ENCODE results near the gene CES1. TPM values are rescaled to one million over a fixed set of nuclear protein-coding genes. Genes with fewer than 3 reads are reported as not detected.
"Not testable (repeated sequence)": the region's sequence is repeated elsewhere in the genome, so short reads cannot be mapped to it uniquely, and the experiment has no call there.

The CES1 gene
- total RNA-seq: not detected in 2 replicates

- Mint-ChIP-seq H3K4me1 (ENCODE audit: low read depth) (no peaks in the 10 kb centered on the region), H3K9me3 (no peaks in the 10 kb centered on the region), H3K4me3 (ENCODE audit: low read depth) (no peak within 1 kb of the TSS), H3K27me3 (ENCODE audit: low read depth) (no peaks in the 10 kb centered on the region), H3K27ac (no peak within 1 kb of the TSS), H3K36me3 (ENCODE audit: low read depth) (no peaks in the 10 kb centered on the region)
- no peak for DNase-seq (ENCODE audit: low spot score)
- intact Hi-C loops (cut with micrococcal nuclease): no loop called here
These were observed at the start of gene CES1 for GRCh38 chr16:55832773-55833691. TSS of gene CES1 (minus strand) at chr16:55833096. CDS start at chr16:55833055, 41 bp downstream.

- Mint-ChIP-seq H3K36me3 (ENCODE audit: low read depth) (no peaks in the 10 kb centered on the region), H3K9me3 (no peaks in the 10 kb centered on the region), H3K4me1 (ENCODE audit: low read depth) (no peaks in the 10 kb centered on the region), H3K27ac (no peak overlapping the region), H3K27me3 (ENCODE audit: low read depth) (no peaks in the 10 kb centered on the region), H3K4me3 (ENCODE audit: low read depth) (no peak overlapping the region)
- intact Hi-C loops (cut with micrococcal nuclease): no loop called here
- no peak for DNase-seq (ENCODE audit: low spot score)
These were observed 44.0 kb upstream of the CES1 start for GRCh38 chr16:55876854-55877253.

- intact Hi-C loops (cut with micrococcal nuclease): no loop called here
- H3K4me3 Mint-ChIP-seq (ENCODE audit: low read depth): no peak within 1 kb of the TSS
- H3K4me1 Mint-ChIP-seq (ENCODE audit: low read depth): no peaks in the 10 kb centered on the region
- no peaks in the 10 kb centered on the region for H3K9me3 Mint-ChIP-seq
- DNase-seq (ENCODE audit: low spot score): no peak
- no peak within 1 kb of the TSS for H3K27ac Mint-ChIP-seq
- no peaks in the 10 kb centered on the region for H3K36me3 Mint-ChIP-seq (ENCODE audit: low read depth)
- H3K27me3 Mint-ChIP-seq (ENCODE audit: low read depth): no peaks in the 10 kb centered on the region
These were observed 42.4 kb upstream of the CES1 start, which contains the start of gene CES5A for GRCh38 chr16:55875273-55875672. TSS of gene CES5A (minus strand) at chr16:55875373. CDS start at chr16:55875221, 152 bp downstream.

GRCh38 chr16:55873122-55873521 is 40.2 kb upstream of the CES1 start:
- Mint-ChIP-seq H3K27ac (no peak overlapping the region), H3K9me3 (no peaks in the 10 kb centered on the region), H3K36me3 (ENCODE audit: low read depth) (no peaks in the 10 kb centered on the region), H3K4me3 (ENCODE audit: low read depth) (no peak overlapping the region), H3K4me1 (ENCODE audit: low read depth) (no peaks in the 10 kb centered on the region), H3K27me3 (ENCODE audit: low read depth) (no peaks in the 10 kb centered on the region)
- DNase-seq (ENCODE audit: low spot score): no peak
- intact Hi-C loops (cut with micrococcal nuclease): no loop called here

- H3K9me3 Mint-ChIP-seq: no peaks in the 10 kb centered on the region
- no peak for DNase-seq (ENCODE audit: low spot score)
- H3K27me3 Mint-ChIP-seq (ENCODE audit: low read depth): no peaks in the 10 kb centered on the region
- intact Hi-C loops (cut with micrococcal nuclease): no loop called here
- no peaks in the 10 kb centered on the region for H3K36me3 Mint-ChIP-seq (ENCODE audit: low read depth)
- H3K4me1 Mint-ChIP-seq (ENCODE audit: low read depth): no peaks in the 10 kb centered on the region
- H3K27ac Mint-ChIP-seq: no peak overlapping the region
- H3K4me3 Mint-ChIP-seq (ENCODE audit: low read depth): no peak overlapping the region
These were observed 39.2 kb upstream of the CES1 start for GRCh38 chr16:55872130-55872529.

- no peaks in the 10 kb centered on the region for H3K9me3 Mint-ChIP-seq
- H3K4me3 Mint-ChIP-seq (ENCODE audit: low read depth): no peak overlapping the region
- no peak for DNase-seq (ENCODE audit: low spot score)
- no peak overlapping the region for H3K27ac Mint-ChIP-seq
- H3K27me3 Mint-ChIP-seq (ENCODE audit: low read depth): no peaks in the 10 kb centered on the region
- intact Hi-C loops (cut with micrococcal nuclease): no loop called here
- no peaks in the 10 kb centered on the region for H3K36me3 Mint-ChIP-seq (ENCODE audit: low read depth)
- H3K4me1 Mint-ChIP-seq (ENCODE audit: low read depth): no peaks in the 10 kb centered on the region
These were observed 38.6 kb upstream of the CES1 start for GRCh38 chr16:55871411-55872038.

- H3K27ac Mint-ChIP-seq: no peak overlapping the region
- H3K36me3 Mint-ChIP-seq (ENCODE audit: low read depth): no peaks in the 10 kb centered on the region
- H3K4me3 Mint-ChIP-seq (ENCODE audit: low read depth): no peak overlapping the region
- intact Hi-C loops (cut with micrococcal nuclease): no loop called here
- no peaks in the 10 kb centered on the region for H3K9me3 Mint-ChIP-seq
- DNase-seq (ENCODE audit: low spot score): no peak
- no peaks in the 10 kb centered on the region for H3K27me3 Mint-ChIP-seq (ENCODE audit: low read depth)
- H3K4me1 Mint-ChIP-seq (ENCODE audit: low read depth): no peaks in the 10 kb centered on the region
These were observed 36.1 kb upstream of the CES1 start for GRCh38 chr16:55868980-55869379.

GRCh38 chr16:55868137-55868536 is 35.2 kb upstream of the CES1 start:
- no peak overlapping the region for H3K27ac Mint-ChIP-seq
- no peaks in the 10 kb centered on the region for H3K9me3 Mint-ChIP-seq
- DNase-seq (ENCODE audit: low spot score): no peak
- intact Hi-C loops (cut with micrococcal nuclease): no loop called here
- H3K4me3 Mint-ChIP-seq (ENCODE audit: low read depth): no peak overlapping the region
- H3K36me3 Mint-ChIP-seq (ENCODE audit: low read depth): no peaks in the 10 kb centered on the region
- no peaks in the 10 kb centered on the region for H3K4me1 Mint-ChIP-seq (ENCODE audit: low read depth)
- no peaks in the 10 kb centered on the region for H3K27me3 Mint-ChIP-seq (ENCODE audit: low read depth)

- H3K4me1 Mint-ChIP-seq (ENCODE audit: low read depth): no peaks in the 10 kb centered on the region
- no peaks in the 10 kb centered on the region for H3K9me3 Mint-ChIP-seq
- no peak overlapping the region for H3K27ac Mint-ChIP-seq
- H3K36me3 Mint-ChIP-seq (ENCODE audit: low read depth): no peaks in the 10 kb centered on the region
- no peak for DNase-seq (ENCODE audit: low spot score)
- no peak overlapping the region for H3K4me3 Mint-ChIP-seq (ENCODE audit: low read depth)
- H3K27me3 Mint-ChIP-seq (ENCODE audit: low read depth): peaks cover 2% of the 10 kb centered on the region
- intact Hi-C loops (cut with micrococcal nuclease): no loop called here
These were observed 28.4 kb upstream of the CES1 start for GRCh38 chr16:55861288-55861687.

GRCh38 chr16:55857650-55858049 is 24.8 kb upstream of the CES1 start:
- H3K4me1 Mint-ChIP-seq (ENCODE audit: low read depth); DNase-seq (ENCODE audit: low spot score); intact Hi-C loops (cut with micrococcal nuclease); H3K27ac Mint-ChIP-seq; H3K27me3 Mint-ChIP-seq (ENCODE audit: low read depth); H3K4me3 Mint-ChIP-seq (ENCODE audit: low read depth); H3K36me3 Mint-ChIP-seq (ENCODE audit: low read depth); H3K9me3 Mint-ChIP-seq: not testable (repeated sequence)

- H3K27me3 Mint-ChIP-seq (ENCODE audit: low read depth): peaks cover 2% of the 10 kb centered on the region
- no peaks in the 10 kb centered on the region for H3K9me3 Mint-ChIP-seq
- no peak overlapping the region for H3K27ac Mint-ChIP-seq
- intact Hi-C loops (cut with micrococcal nuclease): no loop called here
- no peaks in the 10 kb centered on the region for H3K4me1 Mint-ChIP-seq (ENCODE audit: low read depth)
- H3K36me3 Mint-ChIP-seq (ENCODE audit: low read depth): no peaks in the 10 kb centered on the region
- no peak overlapping the region for H3K4me3 Mint-ChIP-seq (ENCODE audit: low read depth)
- no peak for DNase-seq (ENCODE audit: low spot score)
These were observed 24.1 kb upstream of the CES1 start for GRCh38 chr16:55856950-55857349.

GRCh38 chr16:55853114-55853513 is 20.2 kb upstream of the CES1 start:
- no peak for DNase-seq (ENCODE audit: low spot score)
- H3K4me1 Mint-ChIP-seq (ENCODE audit: low read depth): no peaks in the 10 kb centered on the region
- intact Hi-C loops (cut with micrococcal nuclease): no loop called here
- H3K9me3 Mint-ChIP-seq: no peaks in the 10 kb centered on the region
- H3K36me3 Mint-ChIP-seq (ENCODE audit: low read depth): no peaks in the 10 kb centered on the region
- H3K27me3 Mint-ChIP-seq (ENCODE audit: low read depth): no peaks in the 10 kb centered on the region
- no peak overlapping the region for H3K27ac Mint-ChIP-seq
- no peak overlapping the region for H3K4me3 Mint-ChIP-seq (ENCODE audit: low read depth)

- H3K9me3 Mint-ChIP-seq: no peaks in the 10 kb centered on the region
These were observed 16.6 kb upstream of the CES1 start for GRCh38 chr16:55849536-55849935.

More at GRCh38 chr16:55849536-55849935, 16.6 kb upstream of the CES1 start:
- Mint-ChIP-seq H3K4me3 (ENCODE audit: low read depth) (no peak overlapping the region), H3K36me3 (ENCODE audit: low read depth) (no peaks in the 10 kb centered on the region), H3K27me3 (ENCODE audit: low read depth) (peaks cover 4% of the 10 kb centered on the region), H3K27ac (no peak overlapping the region), H3K4me1 (ENCODE audit: low read depth) (no peaks in the 10 kb centered on the region)
- no peak for DNase-seq (ENCODE audit: low spot score)
- intact Hi-C loops (cut with micrococcal nuclease): no loop called here

Measured in activated T-helper 2 cell treated with anti-CD3 and anti-CD28 coated beads, Interferon-gamma antibody, Interleukin-2, Interleukin-4, amounts not matched to agents 10 μg/mL and 5 μg/mL and 100 μg/mL, durations not matched to agents 14 hours and 24 hours and 36 hours (primary cell).